ENCODE data around the gene ABHD17A.

The ABHD17A gene

GRCh38 chr19:1925544-1925943, 40.2 kb upstream of the ABHD17A start:
- Mint-ChIP-seq H3K4me3 (no peak overlapping the region), H3K27me3 (ENCODE audit: low read depth, poor library complexity) (peaks cover 13% of the 10 kb centered on the region), H3K27ac (no peak overlapping the region), H3K9me3 (peaks cover 11% of the 10 kb centered on the region), H3K4me1 (peaks cover 8% of the 10 kb centered on the region), H3K36me3 (ENCODE audit: low read depth) (peaks cover 33% of the 10 kb centered on the region)
- no peak for DNase-seq
- TF ChIP-seq CTCF (IDR thresholded peaks at IDR 0.05): no peak

- Mint-ChIP-seq H3K4me1 (peaks cover under 1% of the 10 kb centered on the region), H3K9me3 (peaks cover 7% of the 10 kb centered on the region), H3K4me3 (no peak overlapping the region), H3K27me3 (ENCODE audit: low read depth, poor library complexity) (peaks cover 12% of the 10 kb centered on the region), H3K27ac (no peak overlapping the region), H3K36me3 (ENCODE audit: low read depth) (peaks cover 40% of the 10 kb centered on the region)
- DNase-seq: no peak
- no peak for TF ChIP-seq CTCF (IDR thresholded peaks at IDR 0.05)
These were observed 39.1 kb upstream of the ABHD17A start for GRCh38 chr19:1924320-1924961.

- H3K27ac Mint-ChIP-seq: no peak overlapping the region
- H3K4me1 Mint-ChIP-seq: no peaks in the 10 kb centered on the region
- H3K9me3 Mint-ChIP-seq: peaks cover 7% of the 10 kb centered on the region
- H3K27me3 Mint-ChIP-seq (ENCODE audit: low read depth, poor library complexity): peaks cover 3% of the 10 kb centered on the region
- TF ChIP-seq CTCF (IDR thresholded peaks at IDR 0.05): no peak
- H3K4me3 Mint-ChIP-seq: no peak overlapping the region
- no peak for DNase-seq
- peaks cover 44% of the 10 kb centered on the region for H3K36me3 Mint-ChIP-seq (ENCODE audit: low read depth)
These were observed 38.0 kb upstream of the ABHD17A start for GRCh38 chr19:1923319-1923718.

GRCh38 chr19:1922803-1923202, 37.5 kb upstream of the ABHD17A start:
- H3K27me3 Mint-ChIP-seq (ENCODE audit: low read depth, poor library complexity): no peaks in the 10 kb centered on the region
- no peak overlapping the region for H3K4me3 Mint-ChIP-seq
- H3K9me3 Mint-ChIP-seq: peaks cover 4% of the 10 kb centered on the region
- no peaks in the 10 kb centered on the region for H3K4me1 Mint-ChIP-seq
- H3K27ac Mint-ChIP-seq: no peak overlapping the region
- H3K36me3 Mint-ChIP-seq (ENCODE audit: low read depth): peaks cover 41% of the 10 kb centered on the region
- TF ChIP-seq CTCF (IDR thresholded peaks at IDR 0.05): no peak
- DNase-seq: no peak

- peaks cover 38% of the 10 kb centered on the region for H3K36me3 Mint-ChIP-seq (ENCODE audit: low read depth)
- DNase-seq: no peak
These were observed 36.5 kb upstream of the ABHD17A start for GRCh38 chr19:1921825-1922224.

More at GRCh38 chr19:1921825-1922224, 36.5 kb upstream of the ABHD17A start:
- H3K4me1 Mint-ChIP-seq: no peaks in the 10 kb centered on the region
- H3K27me3 Mint-ChIP-seq (ENCODE audit: low read depth, poor library complexity): no peaks in the 10 kb centered on the region
- H3K4me3 Mint-ChIP-seq: no peak overlapping the region
- no peak for TF ChIP-seq CTCF (IDR thresholded peaks at IDR 0.05)
- H3K9me3 Mint-ChIP-seq: no peaks in the 10 kb centered on the region
- peak overlapping the region; percentile 61 for H3K27ac Mint-ChIP-seq
